VCaP (cell line): Measurements from ENCODE around the gene SECISBP2L.

Experiments
- H3K27ac ChIP-seq: fragments of 450-650 bp; 2 replicates; pipeline ENCODE4 v1.5.1; 2017
- TF ChIP-seq, protein P1 (sequence below): fragments of 450-650 bp; conservative IDR thresholded peaks from 2 replicates; pipeline ENCODE4 v1.5.1; 2017; ENCODE audit warnings: mild to moderate bottlenecking, moderate library complexity

SECISBP2L gene

DNA sequence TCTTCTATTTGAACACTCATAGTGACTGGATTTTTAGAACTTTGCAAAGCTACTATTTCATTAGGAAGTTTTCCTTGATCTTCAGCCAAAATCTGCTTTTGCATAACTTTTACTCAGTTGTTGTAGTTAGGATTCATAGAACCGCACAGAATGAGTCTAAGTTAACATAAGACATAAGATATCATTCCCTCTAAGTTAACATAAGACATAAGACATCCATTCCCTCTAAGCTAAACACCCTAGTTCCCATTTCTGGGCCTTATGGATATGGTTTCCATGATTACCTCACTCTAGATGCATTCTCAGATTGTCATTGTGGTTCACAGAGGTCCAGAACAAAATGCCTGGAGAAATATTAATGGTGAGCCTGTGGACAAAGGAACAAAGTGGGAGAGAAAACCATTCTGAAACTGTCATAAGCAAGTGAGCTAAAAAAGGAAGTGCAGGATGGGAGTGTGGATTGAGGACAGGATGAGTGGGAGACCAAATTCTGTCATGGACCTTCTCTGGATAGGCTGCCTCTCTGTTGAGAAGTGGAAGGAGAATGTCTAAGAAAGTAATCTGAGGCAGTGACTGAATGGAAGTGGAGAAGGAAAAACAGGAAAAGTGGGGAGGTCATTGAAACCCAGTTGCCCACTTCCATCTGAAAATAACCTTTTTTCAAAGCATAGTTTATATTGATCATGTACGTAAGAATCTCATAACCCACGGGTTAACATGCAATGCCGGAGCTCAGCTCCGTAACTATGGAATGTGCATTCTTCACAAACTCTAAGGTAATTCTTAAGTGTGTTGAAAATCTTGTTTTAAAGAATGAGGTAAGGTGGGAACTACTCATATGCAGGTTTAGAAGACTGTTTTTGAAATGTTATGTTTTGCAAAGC lies 37.4 kb upstream of the SECISBP2L start:
- TF ChIP-seq, protein P1, sequence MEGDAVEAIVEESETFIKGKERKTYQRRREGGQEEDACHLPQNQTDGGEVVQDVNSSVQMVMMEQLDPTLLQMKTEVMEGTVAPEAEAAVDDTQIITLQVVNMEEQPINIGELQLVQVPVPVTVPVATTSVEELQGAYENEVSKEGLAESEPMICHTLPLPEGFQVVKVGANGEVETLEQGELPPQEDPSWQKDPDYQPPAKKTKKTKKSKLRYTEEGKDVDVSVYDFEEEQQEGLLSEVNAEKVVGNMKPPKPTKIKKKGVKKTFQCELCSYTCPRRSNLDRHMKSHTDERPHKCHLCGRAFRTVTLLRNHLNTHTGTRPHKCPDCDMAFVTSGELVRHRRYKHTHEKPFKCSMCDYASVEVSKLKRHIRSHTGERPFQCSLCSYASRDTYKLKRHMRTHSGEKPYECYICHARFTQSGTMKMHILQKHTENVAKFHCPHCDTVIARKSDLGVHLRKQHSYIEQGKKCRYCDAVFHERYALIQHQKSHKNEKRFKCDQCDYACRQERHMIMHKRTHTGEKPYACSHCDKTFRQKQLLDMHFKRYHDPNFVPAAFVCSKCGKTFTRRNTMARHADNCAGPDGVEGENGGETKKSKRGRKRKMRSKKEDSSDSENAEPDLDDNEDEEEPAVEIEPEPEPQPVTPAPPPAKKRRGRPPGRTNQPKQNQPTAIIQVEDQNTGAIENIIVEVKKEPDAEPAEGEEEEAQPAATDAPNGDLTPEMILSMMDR: no peak
- H3K27ac ChIP-seq: peak overlapping the region; percentile 74; the same call in 1 of the 2 replicates

DNA sequence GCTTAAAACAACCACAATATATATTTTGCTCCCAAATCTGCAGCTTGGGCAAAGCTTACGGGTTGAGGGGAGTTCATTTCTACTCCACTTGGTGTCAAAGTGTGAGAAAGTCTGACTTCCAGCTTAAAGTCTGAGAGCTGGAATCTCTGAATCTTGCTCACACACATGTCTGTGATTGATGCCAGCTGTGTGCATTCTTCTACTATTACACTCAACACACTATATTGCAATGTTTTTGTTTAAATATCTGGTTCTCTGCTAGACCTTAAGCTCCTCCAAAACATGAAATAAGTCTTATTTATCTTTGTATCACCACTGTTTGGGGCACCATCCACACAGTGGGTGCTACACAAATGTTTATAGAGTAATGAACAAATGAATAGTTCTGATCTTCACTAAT lies 36.7 kb upstream of the SECISBP2L start:
- no peak overlapping the region for H3K27ac ChIP-seq
- TF ChIP-seq, protein P1: no peak

DNA sequence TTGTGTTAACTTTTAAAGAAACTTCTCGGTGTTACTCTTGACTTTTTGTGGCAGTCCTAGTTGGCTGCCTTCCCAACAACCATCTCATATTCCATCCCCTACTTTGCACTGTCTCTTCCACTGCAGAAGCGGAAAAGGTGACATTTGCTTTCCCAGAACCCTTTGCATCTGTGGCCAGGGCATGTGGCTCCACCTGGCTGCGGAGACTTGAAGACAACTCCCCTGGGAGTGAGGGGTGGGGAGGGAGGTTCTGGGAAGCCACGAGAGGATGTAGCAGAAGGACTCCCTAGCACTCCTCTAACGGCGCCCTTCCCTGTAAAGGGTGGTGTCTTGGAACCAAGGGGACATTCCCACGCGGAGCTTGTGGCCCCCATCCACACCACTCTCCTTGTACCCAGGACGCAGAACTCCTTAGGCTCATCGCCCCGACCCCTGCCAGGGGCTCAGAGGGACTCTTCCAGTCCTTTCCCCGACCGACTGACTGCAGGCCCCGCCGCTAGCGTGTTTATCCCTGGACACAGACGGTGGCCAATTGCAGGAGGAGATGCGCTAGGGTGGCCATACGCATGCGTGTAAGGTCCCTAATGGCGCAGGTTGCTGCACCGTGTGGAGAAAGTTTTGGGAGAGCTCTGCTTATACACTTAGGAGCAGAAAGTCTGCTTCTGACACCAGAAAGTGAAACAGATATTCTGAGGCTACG lies 33.2 kb upstream of the SECISBP2L start:
- TF ChIP-seq, protein P1: no peak
- H3K27ac ChIP-seq: no peak overlapping the region

DNA sequence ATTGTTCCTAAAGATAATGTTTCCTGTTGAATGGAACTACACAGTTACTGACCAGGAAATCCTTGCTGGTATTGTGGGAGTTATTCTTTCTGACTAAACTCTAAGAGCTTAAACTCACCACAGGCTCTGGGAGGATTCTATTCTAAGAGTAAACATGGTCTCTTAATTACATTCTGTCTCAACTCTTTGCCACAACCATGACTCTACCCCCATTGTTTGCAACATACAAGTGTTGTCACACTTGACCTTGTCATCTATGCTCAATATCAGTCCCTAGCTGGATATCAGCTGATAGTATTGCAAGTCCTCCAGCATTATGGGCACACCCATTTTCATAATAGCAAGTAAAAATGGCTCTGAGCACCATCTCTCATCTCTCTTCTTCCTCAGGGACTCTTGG lies 29.6 kb upstream of the SECISBP2L start:
- H3K27ac ChIP-seq: peak overlapping the region; percentile 81
- TF ChIP-seq, protein P1: no peak

DNA sequence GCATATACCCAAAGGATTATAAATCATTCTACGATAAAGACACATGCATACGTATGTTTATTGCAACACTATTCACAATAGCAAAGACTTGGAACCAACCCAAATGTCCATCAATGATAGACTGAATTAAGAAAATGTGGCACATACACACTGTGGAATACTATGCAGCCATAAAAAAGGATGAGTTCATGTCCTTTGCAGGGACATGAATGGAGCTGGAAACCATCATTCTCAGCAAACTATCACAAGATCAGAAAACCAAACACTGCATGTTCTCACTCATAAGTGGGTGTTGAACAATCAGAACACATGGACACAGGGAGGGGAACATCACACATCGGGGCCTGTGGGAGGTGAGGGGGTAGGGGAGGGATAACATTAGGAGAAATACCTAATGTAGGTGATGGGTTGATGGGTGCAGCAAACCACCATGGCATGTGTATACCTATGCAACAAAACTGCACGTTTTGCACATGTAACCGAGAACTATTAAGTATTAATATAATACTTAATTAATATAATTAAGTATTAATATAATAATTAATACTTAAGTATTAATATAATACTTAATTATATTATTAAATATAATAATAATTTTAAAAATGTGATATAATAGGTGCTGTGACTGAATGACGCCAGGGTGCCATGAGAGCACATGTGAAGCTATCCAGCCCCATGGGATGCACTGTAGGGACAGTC lies 28.5 kb upstream of the SECISBP2L start:
- H3K27ac ChIP-seq: peak overlapping the region; percentile 81

DNA sequence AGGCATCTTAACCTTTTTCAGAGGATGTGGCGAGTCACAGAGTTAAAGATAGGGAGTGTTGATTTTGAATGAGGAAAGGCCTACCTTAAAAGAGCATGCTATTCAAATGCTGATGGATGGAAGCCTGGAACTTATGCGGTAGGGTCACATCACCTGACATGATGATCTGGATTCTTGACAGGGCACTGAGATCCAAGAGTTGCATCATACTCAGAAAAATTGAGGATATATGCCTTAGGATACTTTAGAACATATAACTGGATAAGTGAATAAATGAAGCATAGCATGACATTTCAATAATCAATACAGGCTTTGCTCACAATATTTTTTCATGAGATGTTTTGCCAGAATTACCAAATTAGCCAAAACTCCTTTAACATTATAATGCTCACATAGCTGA lies 20.1 kb upstream of the SECISBP2L start:
- no peak overlapping the region for H3K27ac ChIP-seq

DNA sequence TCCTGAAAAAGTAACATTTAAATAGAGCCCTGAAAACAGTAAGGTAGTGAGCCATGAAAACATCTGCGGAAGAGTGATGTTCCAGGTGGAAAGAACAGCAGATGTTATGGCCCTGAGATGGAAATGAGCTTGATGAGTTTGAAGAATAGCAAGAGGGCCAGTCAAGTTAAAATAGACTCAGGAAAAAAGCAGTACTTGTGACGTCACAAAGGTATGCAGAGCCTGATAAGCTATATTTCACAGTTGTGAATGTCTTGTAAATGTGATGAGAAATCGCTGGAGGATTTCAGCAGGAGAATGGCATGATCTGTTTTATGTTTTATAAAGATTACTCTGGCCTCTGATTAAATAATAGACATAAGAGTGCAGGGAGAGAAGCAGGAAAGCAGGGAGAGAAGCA lies 18.6 kb upstream of the SECISBP2L start:
- TF ChIP-seq, protein P1: no peak
- no peak overlapping the region for H3K27ac ChIP-seq

More for the DNA sequence above, 20.1 kb upstream of the SECISBP2L start:
- TF ChIP-seq, protein P1: no peak
